ENCODE results near the gene MAP6. TPM values are rescaled to one million over a fixed set of nuclear protein-coding genes. Genes with fewer than 3 reads are reported as not detected.

MAP6 gene
- total RNA-seq, 1 donor from 2014 or later, result 6.0 TPM

DNA sequence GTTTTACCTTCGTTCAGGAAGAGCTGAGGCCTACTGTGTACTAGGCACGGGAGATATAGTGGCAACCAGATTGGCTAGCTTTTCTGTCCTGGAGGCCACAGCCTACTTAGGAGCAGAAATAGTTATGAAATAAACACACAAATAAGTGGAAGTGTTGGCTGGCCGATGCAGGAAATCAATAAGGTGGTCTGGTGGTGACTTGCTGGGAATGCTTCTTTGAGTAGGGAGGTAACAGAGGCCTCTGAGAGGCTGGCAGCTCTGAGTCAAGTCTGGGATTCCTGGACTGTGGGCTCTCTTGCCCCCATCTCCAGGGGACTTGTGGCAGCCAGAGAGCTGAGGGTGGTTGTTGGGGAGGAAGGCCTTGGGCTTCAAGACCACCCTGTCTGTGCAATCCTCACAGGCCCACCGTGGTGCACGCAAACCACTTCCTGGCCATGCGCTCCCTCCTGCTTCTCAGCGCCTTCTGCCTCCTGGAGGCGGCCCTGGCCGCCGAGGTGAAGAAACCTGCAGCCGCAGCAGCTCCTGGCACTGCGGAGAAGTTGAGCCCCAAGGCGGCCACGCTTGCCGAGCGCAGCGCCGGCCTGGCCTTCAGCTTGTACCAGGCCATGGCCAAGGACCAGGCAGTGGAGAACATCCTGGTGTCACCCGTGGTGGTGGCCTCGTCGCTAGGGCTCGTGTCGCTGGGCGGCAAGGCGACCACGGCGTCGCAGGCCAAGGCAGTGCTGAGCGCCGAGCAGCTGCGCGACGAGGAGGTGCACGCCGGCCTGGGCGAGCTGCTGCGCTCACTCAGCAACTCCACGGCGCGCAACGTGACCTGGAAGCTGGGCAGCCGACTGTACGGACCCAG, 102.7 kb downstream of the MAP6 start:
- no peak overlapping the region for H3K4me3 Mint-ChIP-seq (ENCODE audit: low read depth)
- no peaks in the 10 kb centered on the region for H3K9me3 Mint-ChIP-seq (ENCODE audit: low read depth)
- TF ChIP-seq, protein P1, sequence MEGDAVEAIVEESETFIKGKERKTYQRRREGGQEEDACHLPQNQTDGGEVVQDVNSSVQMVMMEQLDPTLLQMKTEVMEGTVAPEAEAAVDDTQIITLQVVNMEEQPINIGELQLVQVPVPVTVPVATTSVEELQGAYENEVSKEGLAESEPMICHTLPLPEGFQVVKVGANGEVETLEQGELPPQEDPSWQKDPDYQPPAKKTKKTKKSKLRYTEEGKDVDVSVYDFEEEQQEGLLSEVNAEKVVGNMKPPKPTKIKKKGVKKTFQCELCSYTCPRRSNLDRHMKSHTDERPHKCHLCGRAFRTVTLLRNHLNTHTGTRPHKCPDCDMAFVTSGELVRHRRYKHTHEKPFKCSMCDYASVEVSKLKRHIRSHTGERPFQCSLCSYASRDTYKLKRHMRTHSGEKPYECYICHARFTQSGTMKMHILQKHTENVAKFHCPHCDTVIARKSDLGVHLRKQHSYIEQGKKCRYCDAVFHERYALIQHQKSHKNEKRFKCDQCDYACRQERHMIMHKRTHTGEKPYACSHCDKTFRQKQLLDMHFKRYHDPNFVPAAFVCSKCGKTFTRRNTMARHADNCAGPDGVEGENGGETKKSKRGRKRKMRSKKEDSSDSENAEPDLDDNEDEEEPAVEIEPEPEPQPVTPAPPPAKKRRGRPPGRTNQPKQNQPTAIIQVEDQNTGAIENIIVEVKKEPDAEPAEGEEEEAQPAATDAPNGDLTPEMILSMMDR (IDR thresholded peaks at IDR 0.05; ENCODE audit: unreplicated experiment), result no peak
- H3K36me3 Mint-ChIP-seq (ENCODE audit: insufficient read depth), result peaks cover 11% of the 10 kb centered on the region
- peaks cover 31% of the 10 kb centered on the region for H3K4me1 Mint-ChIP-seq (ENCODE audit: low read depth)
- no peaks in the 10 kb centered on the region for H3K27me3 Mint-ChIP-seq
- no peak for DNase-seq (ENCODE audit: low spot score, unreplicated experiment)
- peak overlapping the region; percentile 69 for H3K27ac Mint-ChIP-seq

DNA sequence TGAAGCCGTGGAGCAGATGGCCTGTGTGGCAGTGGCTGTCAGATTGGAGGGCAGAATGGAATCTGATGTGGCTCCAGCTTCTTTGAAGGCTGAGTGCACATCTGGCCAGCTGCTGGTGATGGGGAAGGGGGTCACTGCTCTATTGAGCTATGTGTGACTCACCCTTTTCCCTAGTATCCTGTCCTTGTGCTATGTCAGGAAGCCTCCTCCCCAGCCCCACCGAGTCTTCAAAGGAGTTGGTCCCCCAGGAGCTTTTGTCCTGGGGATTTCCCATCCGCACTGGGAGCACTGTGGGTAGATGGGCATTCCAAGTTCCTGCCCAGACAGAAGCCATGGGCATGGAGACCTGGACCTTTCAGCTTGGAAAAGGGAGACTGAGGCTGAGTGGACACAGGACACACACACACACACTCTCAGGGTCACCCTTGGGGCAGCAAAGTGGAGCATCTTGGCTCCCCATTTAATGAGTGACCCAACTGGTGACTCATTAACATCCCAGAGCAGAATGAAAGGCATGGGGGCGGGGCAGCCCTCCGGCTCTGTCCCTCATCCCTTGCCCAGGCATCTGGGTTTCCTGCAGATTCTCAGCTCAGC, 103.5 kb downstream of the MAP6 start:
- no peaks in the 10 kb centered on the region for H3K9me3 Mint-ChIP-seq (ENCODE audit: low read depth)
- TF ChIP-seq, protein P1 (IDR thresholded peaks at IDR 0.05; ENCODE audit: unreplicated experiment), result no peak
- peak overlapping the region; percentile 99 for H3K27ac Mint-ChIP-seq
- DNase-seq (ENCODE audit: low spot score, unreplicated experiment), result no peak
- peaks cover 33% of the 10 kb centered on the region for H3K4me1 Mint-ChIP-seq (ENCODE audit: low read depth)
- H3K36me3 Mint-ChIP-seq (ENCODE audit: insufficient read depth), result peaks cover 8% of the 10 kb centered on the region
- no peaks in the 10 kb centered on the region for H3K27me3 Mint-ChIP-seq
- no peak overlapping the region for H3K4me3 Mint-ChIP-seq (ENCODE audit: low read depth)

DNA sequence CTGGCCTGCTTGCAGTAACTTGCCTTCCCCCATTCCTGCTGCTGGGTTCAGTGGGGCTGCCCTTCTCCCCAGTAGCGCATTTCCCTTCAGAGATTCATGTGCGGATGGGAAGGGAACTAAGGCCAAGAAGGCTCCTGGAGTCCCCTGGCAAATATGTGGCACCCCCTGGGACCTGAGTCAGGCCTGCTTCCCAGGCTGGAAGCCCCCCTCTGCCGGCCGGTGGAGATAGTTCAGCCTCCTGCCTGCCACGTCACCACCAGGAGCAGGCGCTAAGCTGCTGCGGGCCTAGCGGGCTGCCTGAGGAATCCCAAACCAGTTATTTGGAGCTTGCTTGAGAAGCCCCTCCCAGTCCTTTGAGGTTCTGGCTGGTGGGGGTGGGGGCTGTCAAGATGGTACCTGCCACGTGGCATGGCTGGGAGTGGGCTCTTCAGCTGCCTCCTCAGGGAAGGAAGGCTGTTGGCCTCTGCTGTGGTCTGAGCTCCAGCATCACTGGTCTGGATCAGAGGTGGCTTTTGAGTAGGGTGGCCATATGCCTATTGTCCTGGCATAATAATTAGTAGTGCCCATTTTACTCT, 104.8 kb downstream of the MAP6 start:
- Mint-ChIP-seq H3K4me1 (ENCODE audit: low read depth) (peaks cover 39% of the 10 kb centered on the region), H3K36me3 (ENCODE audit: insufficient read depth) (peaks cover 7% of the 10 kb centered on the region), H3K9me3 (ENCODE audit: low read depth) (no peaks in the 10 kb centered on the region), H3K27ac (peak overlapping the region; percentile 99), H3K27me3 (no peaks in the 10 kb centered on the region), H3K4me3 (ENCODE audit: low read depth) (peak overlapping the region; percentile 99)
- DNase-seq (ENCODE audit: low spot score, unreplicated experiment), result peak; percentile 60
- TF ChIP-seq, protein P1 (IDR thresholded peaks at IDR 0.05; ENCODE audit: unreplicated experiment), result peak; percentile 58

DNA sequence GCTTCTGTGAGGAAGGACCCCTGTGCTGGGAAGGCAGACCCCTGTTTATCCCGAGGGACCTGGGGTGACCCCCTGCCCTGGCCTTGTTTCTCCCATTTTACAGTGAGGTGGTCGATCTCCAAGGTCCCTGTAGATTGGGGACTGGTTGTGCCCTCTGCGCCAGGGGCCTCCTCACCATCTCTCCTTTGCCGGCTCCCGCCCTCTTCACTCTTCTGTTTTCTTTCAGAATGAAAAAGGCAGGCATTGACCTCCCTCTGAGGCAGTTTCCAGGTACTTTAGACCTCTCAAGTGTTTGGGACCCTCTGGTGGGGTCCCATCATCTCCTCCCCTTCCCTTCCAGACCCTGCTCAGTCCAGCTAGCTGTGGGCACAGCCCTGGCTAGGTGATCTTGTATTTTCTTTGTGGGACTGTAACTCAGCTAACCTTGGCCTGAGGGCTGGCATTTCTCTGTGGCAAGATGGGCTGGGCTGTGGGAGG, 105.3 kb downstream of the MAP6 start:
- Mint-ChIP-seq H3K4me1 (ENCODE audit: low read depth) (peaks cover 40% of the 10 kb centered on the region), H3K36me3 (ENCODE audit: insufficient read depth) (peaks cover 4% of the 10 kb centered on the region), H3K27ac (peak overlapping the region; percentile 99), H3K4me3 (ENCODE audit: low read depth) (peak overlapping the region; percentile 99), H3K9me3 (ENCODE audit: low read depth) (no peaks in the 10 kb centered on the region), H3K27me3 (no peaks in the 10 kb centered on the region)
- DNase-seq (ENCODE audit: low spot score, unreplicated experiment), result no peak
- TF ChIP-seq, protein P1 (IDR thresholded peaks at IDR 0.05; ENCODE audit: unreplicated experiment), result no peak

DNA sequence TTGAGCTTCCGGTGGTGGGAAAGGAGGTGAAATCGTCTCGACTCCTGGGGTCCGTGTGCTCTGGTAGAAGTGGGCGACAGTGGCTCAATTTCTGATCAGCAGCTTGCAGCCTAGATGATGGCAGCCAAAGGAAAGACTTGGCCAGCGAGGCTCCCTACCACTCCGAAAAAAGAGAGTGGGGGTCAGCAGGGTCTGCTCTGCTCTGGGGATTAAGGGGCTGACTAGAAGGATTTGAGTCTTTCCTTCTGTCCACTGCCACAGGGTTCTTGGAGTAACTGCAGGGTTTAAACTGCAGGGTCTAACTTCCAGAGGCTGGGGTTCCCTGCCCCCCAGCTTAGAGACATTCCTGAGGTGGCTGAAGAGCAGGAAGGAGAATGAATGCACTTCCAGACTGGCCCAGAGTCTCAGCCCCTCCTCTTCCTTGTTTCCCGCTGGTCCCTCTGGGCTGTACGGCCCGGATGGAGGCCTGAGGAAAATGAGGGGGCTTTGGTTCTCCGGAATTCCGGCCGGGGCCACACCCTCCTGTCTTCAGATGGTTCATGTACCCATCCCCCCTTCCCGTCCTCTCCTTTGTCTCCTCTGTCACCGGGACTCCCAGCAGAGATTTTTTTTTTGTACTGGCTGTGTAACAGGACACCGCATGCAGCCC, 105.9 kb downstream of the MAP6 start:
- Mint-ChIP-seq H3K27ac (peak overlapping the region; percentile 99), H3K36me3 (ENCODE audit: insufficient read depth) (peaks cover 4% of the 10 kb centered on the region), H3K27me3 (no peaks in the 10 kb centered on the region), H3K4me3 (ENCODE audit: low read depth) (peak overlapping the region; percentile 99), H3K4me1 (ENCODE audit: low read depth) (peaks cover 40% of the 10 kb centered on the region), H3K9me3 (ENCODE audit: low read depth) (no peaks in the 10 kb centered on the region)
- DNase-seq (ENCODE audit: low spot score, unreplicated experiment), result no peak
- TF ChIP-seq, protein P1 (IDR thresholded peaks at IDR 0.05; ENCODE audit: unreplicated experiment), result no peak
